DOHH2 (cell line): ENCODE data around the gene RPS27A.
"Not testable (repeated sequence)": the region's sequence is repeated elsewhere in the genome, so short reads cannot be mapped to it uniquely, and the experiment has no call there.

Source experiments
- H3F3A ChIP-seq: fragments of 200-600 bp; sonication (generic), shearing (Covaris generic); 2 replicates; pipeline ENCODE4 v1.6.0; 2016; ENCODE audit warnings: antibody characterized with exemption, mild to moderate bottlenecking; ENCODE audit not compliant: control insufficient read depth, insufficient read depth
- H3K27ac ChIP-seq: fragments of 200-600 bp; sonication (generic); 2 replicates; pipeline ENCODE4 v1.5.1; 2014; ENCODE audit warnings: low read depth, mild to moderate bottlenecking, low read length, moderate library complexity
- H3K27me3 ChIP-seq: fragments of 200-600 bp; sonication (generic); 2 replicates; pipeline ENCODE4 v1.6.1; 2014; ENCODE audit warnings: mild to moderate bottlenecking, low read length, mixed read lengths; ENCODE audit not compliant: control insufficient read depth
- H3K36me3 ChIP-seq: fragments of 200-600 bp; sonication (generic); 2 replicates; pipeline ENCODE4 v1.6.1; 2014; ENCODE audit warnings: mild to moderate bottlenecking, low read length, moderate library complexity, mixed read lengths; ENCODE audit not compliant: control insufficient read depth
- H3K4me1 ChIP-seq: fragments of 200-600 bp; sonication (generic); 2 replicates; pipeline ENCODE4 v1.6.1; 2014; ENCODE audit warnings: mild to moderate bottlenecking, low read length, mixed read lengths; ENCODE audit not compliant: control insufficient read depth
- H3K4me2 ChIP-seq: fragments of 200-600 bp; sonication (generic); 2 replicates; pipeline ENCODE4 v1.6.0; 2014; ENCODE audit warnings: mild to moderate bottlenecking, low read length, moderate library complexity
- H3K4me3 ChIP-seq: fragments of 200-600 bp; sonication (generic); 2 replicates; pipeline ENCODE4 v1.5.1; 2014; ENCODE audit warnings: mild to moderate bottlenecking, low read length, mixed read lengths
- H3K79me2 ChIP-seq: fragments of 200-600 bp; sonication (generic); 2 replicates; pipeline ENCODE4 v1.6.1; 2014; ENCODE audit warnings: mild to moderate bottlenecking, low read length, mixed read lengths; ENCODE audit not compliant: control insufficient read depth
- H3K9me2 ChIP-seq: fragments of 200-600 bp; sonication (generic); replicated peaks from 2 replicates; pipeline ENCODE4 v1.6.1; 2014; ENCODE audit warnings: mild to moderate bottlenecking, low read length, mixed read lengths; ENCODE audit not compliant: control insufficient read depth
- H3K9me3 ChIP-seq: fragments of 200-600 bp; sonication (generic); 2 replicates; pipeline ENCODE4 v1.6.1; 2014; ENCODE audit warnings: antibody characterized with exemption, low read length, mixed read lengths; ENCODE audit not compliant: control insufficient read depth, insufficient read depth
- H4K20me1 ChIP-seq: fragments of 200-600 bp; sonication (generic); 2 replicates; pipeline ENCODE4 v1.6.0; 2014; ENCODE audit warnings: low read depth, mild to moderate bottlenecking, antibody characterized with exemption, low read length, moderate library complexity; ENCODE audit not compliant: control insufficient read depth, insufficient read depth
- EZH2phosphoT487 ChIP-seq: fragments of 200-600 bp; sonication (generic); IDR thresholded peaks from 2 replicates; pipeline ENCODE4 v1.6.1; 2017; ENCODE audit warnings: borderline replicate concordance, mild to moderate bottlenecking, antibody characterized with exemption, low read length, moderate library complexity, mixed read lengths
- TF ChIP-seq, protein P1 (sequence below): fragments of 200-600 bp; sonication (generic); IDR thresholded peaks from one replicate; pipeline ENCODE4 v1.5.1; 2014; ENCODE audit warnings: antibody characterized with exemption, mild to moderate bottlenecking, low read depth, low read length; ENCODE audit not compliant: poor library complexity, severe bottlenecking

RPS27A gene

DNA sequence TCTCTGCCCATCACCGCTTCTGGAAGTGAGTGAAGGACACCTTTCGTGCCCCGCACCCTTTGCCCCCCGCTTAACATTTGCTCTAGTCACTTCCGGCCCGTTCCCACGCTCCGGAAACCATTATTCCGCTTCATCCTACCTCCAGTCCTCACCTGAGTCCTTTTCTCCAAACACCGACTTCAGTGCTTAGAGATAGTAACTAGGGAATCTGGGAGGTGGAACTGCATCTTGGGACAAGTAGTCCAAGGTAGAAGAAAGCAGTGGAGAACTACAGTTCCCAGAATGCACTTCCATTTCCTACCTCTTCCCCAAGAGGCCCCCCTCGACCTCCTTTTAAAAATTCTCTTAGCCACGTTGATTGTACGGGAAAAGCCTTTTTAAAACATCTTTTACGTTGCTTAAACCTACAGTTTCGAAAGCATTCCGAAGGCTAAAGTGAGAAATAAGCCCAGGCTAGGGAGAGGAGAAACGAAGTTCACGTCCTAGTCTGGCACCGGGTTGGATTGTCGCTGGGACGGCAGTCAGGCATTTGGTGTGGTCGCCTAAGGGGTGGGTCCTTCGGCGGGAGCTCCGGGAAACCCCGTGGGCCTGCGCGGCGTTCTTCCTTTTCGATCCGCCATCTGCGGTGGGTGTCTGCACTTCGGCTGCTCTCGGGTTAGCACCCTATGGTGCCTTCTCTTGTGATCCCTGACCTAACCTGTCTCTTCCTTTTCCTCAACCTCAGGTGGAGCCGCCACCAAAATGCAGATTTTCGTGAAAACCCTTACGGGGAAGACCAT, at the start of gene RPS27A, which contains the start of gene CLHC1:
RPS27A (plus strand) TSS at position 605 of the 779 bp plus-strand sequence; CDS start at position 742, 137 bp downstream.
CLHC1 (minus strand) TSS at position 210 of the 779 bp plus-strand sequence. CDS start 9,882 bp downstream, outside the sequence.
- no peaks in the 10 kb centered on the region for H3K9me2 ChIP-seq
- no peaks in the 10 kb centered on the region for H3K9me3 ChIP-seq
- H3K27me3 ChIP-seq = no peaks in the 10 kb centered on the region
- H3F3A ChIP-seq = peaks cover 47% of the 10 kb centered on the region
- H3K4me2 ChIP-seq = peak within 1 kb of the TSS; percentile 88
- peak within 1 kb of the TSS; percentile 88 for H3K27ac ChIP-seq
- TF ChIP-seq, protein P1, sequence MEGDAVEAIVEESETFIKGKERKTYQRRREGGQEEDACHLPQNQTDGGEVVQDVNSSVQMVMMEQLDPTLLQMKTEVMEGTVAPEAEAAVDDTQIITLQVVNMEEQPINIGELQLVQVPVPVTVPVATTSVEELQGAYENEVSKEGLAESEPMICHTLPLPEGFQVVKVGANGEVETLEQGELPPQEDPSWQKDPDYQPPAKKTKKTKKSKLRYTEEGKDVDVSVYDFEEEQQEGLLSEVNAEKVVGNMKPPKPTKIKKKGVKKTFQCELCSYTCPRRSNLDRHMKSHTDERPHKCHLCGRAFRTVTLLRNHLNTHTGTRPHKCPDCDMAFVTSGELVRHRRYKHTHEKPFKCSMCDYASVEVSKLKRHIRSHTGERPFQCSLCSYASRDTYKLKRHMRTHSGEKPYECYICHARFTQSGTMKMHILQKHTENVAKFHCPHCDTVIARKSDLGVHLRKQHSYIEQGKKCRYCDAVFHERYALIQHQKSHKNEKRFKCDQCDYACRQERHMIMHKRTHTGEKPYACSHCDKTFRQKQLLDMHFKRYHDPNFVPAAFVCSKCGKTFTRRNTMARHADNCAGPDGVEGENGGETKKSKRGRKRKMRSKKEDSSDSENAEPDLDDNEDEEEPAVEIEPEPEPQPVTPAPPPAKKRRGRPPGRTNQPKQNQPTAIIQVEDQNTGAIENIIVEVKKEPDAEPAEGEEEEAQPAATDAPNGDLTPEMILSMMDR = no peak
- no peak for TF ChIP-seq EZH2phosphoT487
- peaks cover 74% of the 10 kb centered on the region for H3K79me2 ChIP-seq
- peaks cover 46% of the 10 kb centered on the region for H3K4me1 ChIP-seq
- peaks cover 67% of the 10 kb centered on the region for H3K36me3 ChIP-seq
- H4K20me1 ChIP-seq = peaks cover 4% of the 10 kb centered on the region
- peak within 1 kb of the TSS; percentile 99 for H3K4me3 ChIP-seq

DNA sequence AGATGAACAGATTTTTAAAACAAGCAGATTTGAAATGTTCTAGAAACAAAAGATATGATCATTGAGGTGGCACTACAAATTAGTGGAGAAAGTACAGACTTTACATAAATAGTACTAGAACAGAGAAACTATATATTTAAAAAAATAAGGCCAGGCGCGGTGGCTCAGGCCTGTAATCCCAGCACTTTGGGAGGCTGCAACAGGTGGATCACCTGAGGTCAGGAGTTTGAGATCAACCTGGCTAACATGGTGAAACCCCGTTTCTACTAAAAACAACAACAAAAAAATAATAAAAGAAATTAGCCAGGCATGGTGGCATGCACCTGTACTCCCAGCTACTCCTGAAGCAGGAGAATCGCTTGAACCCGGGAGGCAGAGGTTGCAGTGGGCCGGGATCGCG, 45.7 kb upstream of the RPS27A start:
- H3K36me3 ChIP-seq, H4K20me1 ChIP-seq, H3K4me2 ChIP-seq, H3K9me3 ChIP-seq, H3K79me2 ChIP-seq, H3K4me1 ChIP-seq, H3K9me2 ChIP-seq, H3K27ac ChIP-seq, H3K4me3 ChIP-seq, H3K27me3 ChIP-seq, H3F3A ChIP-seq: not testable (repeated sequence)

DNA sequence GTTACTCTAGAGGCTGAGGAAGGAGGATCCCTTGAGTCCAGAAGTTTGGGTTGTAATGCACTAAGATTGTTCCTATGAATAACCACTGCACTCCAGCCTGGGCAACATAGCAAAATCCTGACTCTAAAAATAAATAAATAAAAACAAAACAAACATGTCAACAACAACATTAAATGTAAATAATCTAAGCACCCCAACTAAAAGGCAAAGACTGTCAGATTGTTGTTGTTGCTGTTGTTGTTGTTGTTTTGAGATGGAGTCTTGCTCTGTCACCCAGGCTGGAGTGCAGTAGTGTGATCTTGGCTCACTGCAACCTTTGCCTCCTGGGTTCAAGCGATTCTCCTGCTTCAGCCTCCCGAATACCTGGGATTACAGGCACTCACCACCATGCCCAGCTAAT, 40.6 kb upstream of the RPS27A start:
- not testable (repeated sequence) for H3K27me3 ChIP-seq, H3K9me3 ChIP-seq, H3K9me2 ChIP-seq, H3K79me2 ChIP-seq, H3K4me3 ChIP-seq, H3K27ac ChIP-seq, H3K4me1 ChIP-seq, H3K4me2 ChIP-seq, H3F3A ChIP-seq, H4K20me1 ChIP-seq
- H3K36me3 ChIP-seq = peaks cover 10% of the 10 kb centered on the region

DNA sequence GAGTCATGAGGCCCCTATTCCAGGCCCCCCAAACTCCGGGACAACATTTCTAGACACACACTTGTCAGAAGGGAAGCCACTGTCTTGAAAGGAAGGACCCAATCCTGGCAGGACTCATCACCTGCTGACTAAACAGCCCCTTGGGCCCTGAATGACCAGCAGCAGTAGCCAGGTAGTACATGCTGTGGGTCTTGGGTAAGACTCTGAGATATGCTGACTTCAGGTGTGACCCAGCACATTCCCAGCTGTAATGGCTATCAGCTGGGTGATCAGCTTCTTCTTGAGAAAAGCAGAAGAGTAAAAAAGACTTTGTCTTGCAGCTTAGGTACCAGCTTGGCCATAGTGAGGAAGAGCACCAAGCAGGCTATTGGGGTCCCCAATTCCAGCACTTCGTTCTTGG, 36.0 kb upstream of the RPS27A start:
- Histone ChIP-seq H3K36me3 (peaks cover 17% of the 10 kb centered on the region), H3K4me3 (no peak overlapping the region), H3K9me2 (no peaks in the 10 kb centered on the region), H3K27me3 (no peaks in the 10 kb centered on the region), H3K4me1 (no peaks in the 10 kb centered on the region), H4K20me1 (no peaks in the 10 kb centered on the region), H3K9me3 (no peaks in the 10 kb centered on the region), H3F3A (no peaks in the 10 kb centered on the region), H3K4me2 (no peak overlapping the region), H3K27ac (no peak overlapping the region), H3K79me2 (no peaks in the 10 kb centered on the region)
- TF ChIP-seq, protein P1 = no peak
- no peak for TF ChIP-seq EZH2phosphoT487
